ENCODE results near the gene LEAP2. TPM values are rescaled to one million over a fixed set of nuclear protein-coding genes. Genes with fewer than 3 reads are reported as not detected.

Gene LEAP2
- total and polyA plus RNA-seq, 2 of the 4 experiments (the other 2 are of a cell fraction), result under 0.01 to 0.36 TPM

DNA sequence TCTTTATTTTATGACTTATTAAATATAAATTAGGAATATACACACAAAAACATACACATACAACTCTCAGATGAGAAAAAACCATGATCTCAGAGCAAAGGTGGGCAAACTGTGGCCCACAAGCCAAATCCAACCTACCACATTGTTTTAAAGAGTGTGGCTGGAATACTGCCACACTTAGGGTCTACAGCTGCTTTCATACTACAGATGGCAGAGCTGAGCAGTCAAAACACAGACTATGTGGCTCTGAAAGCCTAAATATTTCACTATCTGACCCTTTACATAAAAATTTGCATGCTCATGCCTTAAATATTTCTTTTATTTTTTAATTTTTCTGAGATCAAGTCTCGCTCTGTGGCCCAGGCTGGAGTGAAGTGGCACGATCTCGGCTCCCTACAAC is 28.3 kb downstream of the LEAP2 start:
- H3K14ac ChIP-seq (replicated peaks; ENCODE audit: low read depth, low read length), result no peak overlapping the region
- in situ Hi-C loops (cut with MboI; ENCODE audit: low sequenced_read_pairs) (no loop called here), intact Hi-C loops (cut with micrococcal nuclease) (no loop called here), dilution Hi-C loops (cut with HindIII; ENCODE audit: low sequenced_read_pairs, unreplicated experiment) (no loop called here)
- H3K4me2 ChIP-seq (ENCODE audit: low read depth, low read length), result no peak overlapping the region
- no peaks in the 10 kb centered on the region for H3K4me1 ChIP-seq (ENCODE audit: control insufficient read depth, insufficient read depth, low read length)
- no peak overlapping the region for H3K4me3 ChIP-seq (ENCODE audit: insufficient read depth, low read depth, low read length)
- no peak overlapping the region for H2AK5ac ChIP-seq (ENCODE audit: low read depth, low read length)
- H3K18ac ChIP-seq (ENCODE audit: low read depth, low read length), result no peak overlapping the region
- H4K8ac ChIP-seq (ENCODE audit: low read depth in 2 of 2, low read length in 2 of 2), result no peak overlapping the region
- H3K9ac ChIP-seq (ENCODE audit: low read depth, low read length), result no peak overlapping the region
- ATAC-seq (ENCODE audit: low read depth), result no peak
- no peak overlapping the region for H4K91ac ChIP-seq (ENCODE audit: insufficient read depth, low read depth, low read length)
- peaks cover 21% of the 10 kb centered on the region for H3K36me3 ChIP-seq (ENCODE audit: control insufficient read depth, insufficient read depth, low read length)
- H4K20me1 ChIP-seq (ENCODE audit: insufficient read depth, low read length), result peaks cover 25% of the 10 kb centered on the region
- no peaks in the 10 kb centered on the region for H3K27me3 ChIP-seq (ENCODE audit: control insufficient read depth, insufficient read depth, low read length)
- no peak overlapping the region for H3K4ac ChIP-seq (ENCODE audit: low read depth, low read length)
- ChIA-PET POLR2A (ENCODE audit: unreplicated experiment) (no interaction called here), CTCF (no interaction called here)
- H3K23ac ChIP-seq (ENCODE audit: low read depth, low read length), result no peak overlapping the region
- H2BK20ac ChIP-seq (ENCODE audit: low read depth, low read length), result no peak overlapping the region
- H3K27ac ChIP-seq (ENCODE audit: insufficient read depth, low read length), result no peak overlapping the region
- H3K56ac ChIP-seq (ENCODE audit: extremely low read depth, insufficient read depth, low read length), result no peak overlapping the region
- TF ChIP-seq MAFK (IDR thresholded peaks at IDR 0.05; ENCODE audit: low read depth, low read length) (no peak), RFX5 (IDR thresholded peaks at IDR 0.05; ENCODE audit: low read depth, low read length) (no peak), CEBPB (IDR thresholded peaks at IDR 0.05; ENCODE audit: low read depth, low read length) (no peak), RCOR1 (IDR thresholded peaks at IDR 0.05; ENCODE audit: insufficient replicate concordance, low read length) (no peak), RAD21 (IDR thresholded peaks at IDR 0.05; ENCODE audit: low read length) (no peak)
- TF ChIP-seq, protein P1, sequence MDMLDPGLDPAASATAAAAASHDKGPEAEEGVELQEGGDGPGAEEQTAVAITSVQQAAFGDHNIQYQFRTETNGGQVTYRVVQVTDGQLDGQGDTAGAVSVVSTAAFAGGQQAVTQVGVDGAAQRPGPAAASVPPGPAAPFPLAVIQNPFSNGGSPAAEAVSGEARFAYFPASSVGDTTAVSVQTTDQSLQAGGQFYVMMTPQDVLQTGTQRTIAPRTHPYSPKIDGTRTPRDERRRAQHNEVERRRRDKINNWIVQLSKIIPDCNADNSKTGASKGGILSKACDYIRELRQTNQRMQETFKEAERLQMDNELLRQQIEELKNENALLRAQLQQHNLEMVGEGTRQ (IDR thresholded peaks at IDR 0.05; ENCODE audit: low read depth, low read length), result no peak
- TF ChIP-seq, protein P2, sequence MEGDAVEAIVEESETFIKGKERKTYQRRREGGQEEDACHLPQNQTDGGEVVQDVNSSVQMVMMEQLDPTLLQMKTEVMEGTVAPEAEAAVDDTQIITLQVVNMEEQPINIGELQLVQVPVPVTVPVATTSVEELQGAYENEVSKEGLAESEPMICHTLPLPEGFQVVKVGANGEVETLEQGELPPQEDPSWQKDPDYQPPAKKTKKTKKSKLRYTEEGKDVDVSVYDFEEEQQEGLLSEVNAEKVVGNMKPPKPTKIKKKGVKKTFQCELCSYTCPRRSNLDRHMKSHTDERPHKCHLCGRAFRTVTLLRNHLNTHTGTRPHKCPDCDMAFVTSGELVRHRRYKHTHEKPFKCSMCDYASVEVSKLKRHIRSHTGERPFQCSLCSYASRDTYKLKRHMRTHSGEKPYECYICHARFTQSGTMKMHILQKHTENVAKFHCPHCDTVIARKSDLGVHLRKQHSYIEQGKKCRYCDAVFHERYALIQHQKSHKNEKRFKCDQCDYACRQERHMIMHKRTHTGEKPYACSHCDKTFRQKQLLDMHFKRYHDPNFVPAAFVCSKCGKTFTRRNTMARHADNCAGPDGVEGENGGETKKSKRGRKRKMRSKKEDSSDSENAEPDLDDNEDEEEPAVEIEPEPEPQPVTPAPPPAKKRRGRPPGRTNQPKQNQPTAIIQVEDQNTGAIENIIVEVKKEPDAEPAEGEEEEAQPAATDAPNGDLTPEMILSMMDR (conservative IDR thresholded peaks at IDR 0.05; ENCODE audit: low read depth, low read length), result no peak
- no peak overlapping the region for H2BK120ac ChIP-seq (ENCODE audit: low read depth, low read length)
- H2BK15ac ChIP-seq (ENCODE audit: low read depth, low read length), result no peak overlapping the region
- no CpG with 5 or more reads among the region's 3 CpGs for WGBS, 2 experiments (ENCODE audit: extremely low coverage in 2 of 2, insufficient read length in 1 of 2)
- BruUV-seq (replicated peaks), result no TSS peak
- 0 out of 2 replicates have a peak, but pooled peaks cover 2% of the 10 kb centered on the region for H3K9me1 ChIP-seq (ENCODE audit: insufficient read depth, low read length)
- no peak overlapping the region for H4K5ac ChIP-seq (ENCODE audit: low read depth, low read length)
- no peak overlapping the region for H2AK9ac ChIP-seq (replicated peaks; ENCODE audit: low read depth, low read length, poor library complexity)
- no peak overlapping the region for H2AFZ ChIP-seq (replicated peaks; ENCODE audit: low read length, poor library complexity)
- peaks cover 17 to 43% of the 10 kb centered on the region in 2 experiments for H3K79me1 ChIP-seq (ENCODE audit: low read depth in 1 of 2, low read length in 2 of 2)
- no peaks in the 10 kb centered on the region for H3K9me3 ChIP-seq (ENCODE audit: control insufficient read depth, insufficient read depth, low read length)
- DNase-seq, result no peak
- H2BK5ac ChIP-seq (ENCODE audit: low read depth, low read length, poor library complexity, severe bottlenecking), result no peak overlapping the region
